ENCODE data around the gene SNAP25.

SNAP25 gene

GRCh38 chr20:10268636-10269035, 50.0 kb downstream of the SNAP25 start:
- DNase-seq, result no peak

GRCh38 chr20:10270630-10271029, 52.0 kb downstream of the SNAP25 start:
- DNase-seq, result no peak

GRCh38 chr20:10271494-10272219, 53.0 kb downstream of the SNAP25 start:
- DNase-seq, result no peak

- DNase-seq, result no peak
These were observed 58.4 kb downstream of the SNAP25 start for GRCh38 chr20:10276878-10277580.

GRCh38 chr20:10277616-10278015, 59.0 kb downstream of the SNAP25 start:
- DNase-seq, result no peak

GRCh38 chr20:10278412-10278811, 59.8 kb downstream of the SNAP25 start:
- no peak for DNase-seq

- no peak for DNase-seq
These were observed 61.6 kb downstream of the SNAP25 start for GRCh38 chr20:10280018-10280908.

GRCh38 chr20:10281911-10282310, 63.3 kb downstream of the SNAP25 start:
- no peak for DNase-seq

- no peak for DNase-seq
These were observed 64.4 kb downstream of the SNAP25 start for GRCh38 chr20:10282979-10283456.

- no peak for DNase-seq
These were observed 67.7 kb downstream of the SNAP25 start for GRCh38 chr20:10286356-10286755.

- DNase-seq, result no peak
These were observed 69.8 kb downstream of the SNAP25 start for GRCh38 chr20:10288421-10288820.

- no peak for DNase-seq
These were observed 70.5 kb downstream of the SNAP25 start for GRCh38 chr20:10288954-10289646.

- no peak for DNase-seq
These were observed 73.1 kb downstream of the SNAP25 start for GRCh38 chr20:10291568-10292248.

GRCh38 chr20:10297223-10297622, 78.6 kb downstream of the SNAP25 start:
- DNase-seq, result no peak

- no peak for DNase-seq
These were observed 79.1 kb downstream of the SNAP25 start for GRCh38 chr20:10297684-10298240.

GRCh38 chr20:10300582-10301446, 82.2 kb downstream of the SNAP25 start:
- no peak for DNase-seq

- DNase-seq, result no peak
These were observed 85.2 kb downstream of the SNAP25 start for GRCh38 chr20:10303852-10304251.

- no peak for DNase-seq
These were observed 85.9 kb downstream of the SNAP25 start for GRCh38 chr20:10304471-10305046.

- no peak for DNase-seq
These were observed 88.1 kb downstream of the SNAP25 start for GRCh38 chr20:10306440-10307358.

Data from activated CD4-positive, alpha-beta T cell treated with anti-CD3 and anti-CD28 coated beads, Interleukin-2, amount 50 U/mL, for 16 hours (primary cell).